K562 (cell line): ENCODE results near the gene MRI1. TPM values are rescaled to one million over a fixed set of nuclear protein-coding genes. Genes with fewer than 3 reads are reported as not detected.

ENCODE experiments used
- ATAC-seq: fragments of 200-7000 bp; cut with Tn5 transposase; 3 replicates; pipeline ENCODE4 v1.9.1; 2020; ENCODE audit warnings: moderate library complexity
- BruUV-seq: library from RNA; stranded (reverse); fragments of 400-500 nt; replicated peaks from 2 replicates; lab custom pipeline; 2021; lab: Mats Ljungman, UMichigan
- CTCF ChIA-PET: fragments of 300-600 bp; formaldehyde crosslinking; extraction: SDS; loops from one replicate; lab custom pipeline; 2021; ENCODE audit warnings: low intra/inter-chr PET ratio; lab: Yijun Ruan, JAX
- POLR2A ChIA-PET: fragments of 300-600, 350-650 bp; sonication (Branson Sonifier 250); formaldehyde crosslinking; extraction: SDS; loops from one replicate; lab custom pipeline; 2021; ENCODE audit warnings: antibody characterized with exemption, inconsistent platforms; lab: Yijun Ruan, JAX
- DNase-seq, 4 experiments: peaks; one replicate each; pipeline versions ENCODE4 v3.0.0 to v3.0.0-alpha.2; 2011 to 2018; ENCODE audit warnings: low spot score in 3 of 4, mixed read lengths in 3 of 4; ENCODE audit errors: extremely low read depth in 1 of 4
- FAIRE-seq: peaks from 2 replicates; lab custom pipeline; 2011; peaks lifted over from hg19 to GRCh38; lab: Jason Lieb, UNC
- H2AFZ ChIP-seq: 2 replicates; pipeline ENCODE4 v1.6.0; 2011; ENCODE audit warnings: low read depth, low read length, control low read depth, inconsistent platforms
- H3K27ac ChIP-seq: fragments of 200-600 bp; 3 replicates; pipeline ENCODE4 v1.8.0; 2011; ENCODE audit warnings: low read depth, mild to moderate bottlenecking, control low read depth, inconsistent platforms, low read length, moderate library complexity, mixed read lengths; ENCODE audit errors: extremely low read depth
- H3K27me3 ChIP-seq, 2 experiments: fragments of 300-600 bp in 1 of 2; 2 replicates in 1 of 2; 3 replicates in 1 of 2; pipeline versions ENCODE4 v1.6.0 to v1.8.0; 2011; ENCODE audit warnings: inconsistent platforms in 2 of 2, low read length in 2 of 2, mild to moderate bottlenecking in 1 of 2, mixed read lengths in 1 of 2, moderate library complexity in 1 of 2; ENCODE audit not compliant: control insufficient read depth in 2 of 2, insufficient read depth in 2 of 2
- H3K36me3 ChIP-seq: fragments of 300-600 bp; 3 replicates; pipeline ENCODE4 v1.8.0; 2011; ENCODE audit warnings: mild to moderate bottlenecking, low read length, inconsistent platforms; ENCODE audit not compliant: control insufficient read depth, insufficient read depth
- H3K4me1 ChIP-seq, 2 experiments: fragments of 200-600 bp in 1 of 2; replicated peaks in 1 of 2; 2 replicates in 1 of 2; 3 replicates in 1 of 2; pipeline versions ENCODE4 v1.5.1 to v1.8.0; 2011; ENCODE audit warnings: inconsistent platforms in 2 of 2, low read length in 2 of 2, mild to moderate bottlenecking in 1 of 2, mixed read lengths in 1 of 2, moderate library complexity in 1 of 2; ENCODE audit not compliant: control insufficient read depth in 2 of 2, insufficient read depth in 2 of 2
- H3K4me2 ChIP-seq: 2 replicates; pipeline ENCODE4 v1.6.1; 2011; ENCODE audit warnings: low read length, control low read depth, inconsistent platforms, mixed read lengths; ENCODE audit not compliant: insufficient read depth
- H3K4me3 ChIP-seq: fragments of 200-600 bp; sonication (generic), shearing (Covaris generic); 2 replicates; pipeline ENCODE4 v1.5.1; 2016; ENCODE audit warnings: control low read depth, inconsistent platforms
- H3K79me2 ChIP-seq: fragments of 200-600 bp; 3 replicates; pipeline ENCODE4 v1.8.0; 2011; ENCODE audit warnings: low read length, inconsistent platforms; ENCODE audit not compliant: control insufficient read depth, insufficient read depth
- H3K9ac ChIP-seq, 2 experiments: 2 replicates each; pipeline versions ENCODE4 v1.6.0 to v1.6.1; 2011; ENCODE audit warnings: low read depth in 2 of 2, low read length in 2 of 2, control low read depth in 1 of 2, inconsistent platforms in 1 of 2, mild to moderate bottlenecking in 1 of 2, mixed read lengths in 1 of 2; ENCODE audit not compliant: insufficient read depth in 1 of 2
- H3K9me1 ChIP-seq: one replicate; pipeline ENCODE4 v1.6.0; 2011; ENCODE audit warnings: inconsistent platforms, mild to moderate bottlenecking, low read length, moderate library complexity; ENCODE audit not compliant: control insufficient read depth, insufficient read depth
- H3K9me3 ChIP-seq: replicated peaks from 2 replicates; pipeline ENCODE4 v1.5.1; 2011; ENCODE audit warnings: low read depth, low read length, inconsistent platforms; ENCODE audit not compliant: control insufficient read depth, insufficient read depth
- H4K20me1 ChIP-seq: replicated peaks from 2 replicates; pipeline ENCODE4 v1.6.1; 2011; ENCODE audit warnings: low read length, inconsistent platforms, mixed read lengths; ENCODE audit not compliant: control insufficient read depth, insufficient read depth
- CEBPB ChIP-seq: fragments of 450-650 bp; IDR thresholded peaks from 2 replicates; pipeline ENCODE4 v1.6.1; 2016; ENCODE audit warnings: missing genetic modification characterization, missing compliant biosample characterization
- CEBPG ChIP-seq, 3 experiments: fragments of 200-800 bp in 1 of 3; sonication (Bioruptor generic) in 1 of 3; sonication (generic) in 1 of 3; formaldehyde crosslinking in 1 of 3; IDR thresholded peaks in 2 of 3; conservative IDR thresholded peaks in 1 of 3; 2 replicates each; pipeline versions ENCODE4 v1.6.1 to v1.8.0; 2016 to 2022; ENCODE audit warnings: missing compliant biosample characterization in 2 of 3, missing genetic modification characterization in 2 of 3, mild to moderate bottlenecking in 1 of 3, missing genetic modification reagents in 1 of 3
- ELF1 ChIP-seq: fragments of 200-800 bp; sonication (Bioruptor generic); IDR thresholded peaks from 2 replicates; pipeline ENCODE4 v1.6.1; 2016; ENCODE audit warnings: missing genetic modification characterization, missing compliant biosample characterization
- FOXJ3 ChIP-seq: sonication (generic); formaldehyde crosslinking; IDR thresholded peaks from 2 replicates; pipeline ENCODE4 v1.4.0; 2020; ENCODE audit warnings: mild to moderate bottlenecking, missing genetic modification reagents
- GATAD2A ChIP-seq: fragments of 450-650 bp; IDR thresholded peaks from 2 replicates; pipeline ENCODE4 v1.6.1; 2017
- LEF1 ChIP-seq: fragments of 450-650 bp; IDR thresholded peaks from 2 replicates; pipeline ENCODE4 v1.6.1; 2016; ENCODE audit warnings: mild to moderate bottlenecking
- NCOR1 ChIP-seq: fragments of 450-650 bp; IDR thresholded peaks from 2 replicates; pipeline ENCODE4 v1.6.1; 2016; ENCODE audit warnings: mild to moderate bottlenecking, moderate library complexity
- PCBP1 ChIP-seq: fragments of 200-400 bp; formaldehyde crosslinking; IDR thresholded peaks from 2 replicates; pipeline ENCODE4 v1.6.1; 2018; ENCODE audit warnings: mild to moderate bottlenecking, low read depth, low read length; ENCODE audit not compliant: poor library complexity, severe bottlenecking
- PCBP2 ChIP-seq: fragments of 200-400 bp; formaldehyde crosslinking; IDR thresholded peaks from 2 replicates; pipeline ENCODE4 v1.6.1; 2018; ENCODE audit warnings: low read length, low read depth, mild to moderate bottlenecking, moderate library complexity; ENCODE audit not compliant: poor library complexity, severe bottlenecking
- RCOR1 ChIP-seq, 2 experiments: IDR thresholded peaks; 2 replicates each; pipeline ENCODE4 v1.6.1; 2012; ENCODE audit warnings: low read depth in 2 of 2, low read length in 2 of 2, borderline replicate concordance in 1 of 2, improper control_type of control experiment in 1 of 2
- TRIM28 ChIP-seq: fragments of 450-650 bp; IDR thresholded peaks from 2 replicates; pipeline ENCODE4 v1.6.1; 2017
- YBX1 ChIP-seq: fragments of 450-650 bp; IDR thresholded peaks from 2 replicates; pipeline ENCODE4 v1.7.1; 2016; ENCODE audit warnings: mild to moderate bottlenecking
- ZKSCAN8 ChIP-seq: fragments of 200-800 bp; sonication (Bioruptor generic); IDR thresholded peaks from 2 replicates; pipeline ENCODE4 v1.6.1; 2016; ENCODE audit warnings: missing genetic modification characterization, missing compliant biosample characterization
- ZNF785 ChIP-seq: fragments of 250-450 bp; sonication (Bioruptor Pico); IDR thresholded peaks from 2 replicates; pipeline ENCODE4 v1.4.0; 2020; ENCODE audit warnings: mild to moderate bottlenecking
- WGBS: fragments of 100-300 bp; shearing (Covaris generic); methylation state at CpG from one replicate; pipeline ENCODE4 v1.1.6; 2016; ENCODE audit warnings: low coverage, mixed read lengths; ENCODE audit not compliant: insufficient coverage; ENCODE audit errors: missing lambda C conversion rate; 5-methylcytosine and 5-hydroxymethylcytosine counted together
- in situ Hi-C: fragments of 300-500 bp; cut with MboI; formaldehyde crosslinking; loops from 4 replicates; pipeline ENCODE4 v1.15.0; 2018; ENCODE audit warnings: inconsistent platforms, mixed read lengths
- intact Hi-C: fragments of 100-400 bp; cut with micrococcal nuclease; formaldehyde crosslinking; loops from 2 replicates; pipeline ENCODE4 v1.14.2; 2022
- polyA plus RNA-seq, 8 experiments: library from polyadenylated mRNA; depleted of rRNA in 4 of 8; stranded (reverse) in 5 of 8; unstranded in 3 of 8; fragments of >200 nt; fragmentation: Nextera tagmentation in 2 of 8; fragmentation: Illumina TruSeq in 1 of 8; extraction: Ambion mirVana in 2 of 8; extraction: Trizol in 1 of 8; gene quantifications; 2 replicates each; pipeline versions ENCODE4 v1.2.1 to v1.2.3, GENCODE V29; 2011 to 2014; ENCODE audit warnings: inconsistent platforms in 1 of 8, missing spikeins in 1 of 8
- total RNA-seq, 7 experiments: library from RNA; depleted of rRNA in 6 of 7; stranded (reverse); fragments of >200 nt in 6 of 7; fragmentation: Illumina TruSeq in 2 of 7; extraction: Trizol in 2 of 7; gene quantifications; 2 replicates each; pipeline versions ENCODE4 v1.2.1 to v1.2.3, GENCODE V29; 2011 to 2021; ENCODE audit warnings: low replicate concordance in 1 of 7
- TF ChIP-seq, protein P1 (sequence below): sonication (generic); formaldehyde crosslinking; IDR thresholded peaks from 2 replicates; pipeline ENCODE4 v1.8.0; 2022; ENCODE audit warnings: mild to moderate bottlenecking, missing genetic modification reagents
- TF ChIP-seq, protein P2 (sequence below): fragments of 250-450 bp; sonication (Bioruptor Pico); IDR thresholded peaks from 2 replicates; pipeline ENCODE4 v1.5.0; 2020; ENCODE audit warnings: mild to moderate bottlenecking, borderline replicate concordance

Gene MRI1
- total and polyA plus RNA-seq, 9 of the 15 experiments (the other 6 are each of a cell fraction or from before 2014, with no cell fraction given), result 5.5 to 57.4 (median 28.2) TPM

DNA sequence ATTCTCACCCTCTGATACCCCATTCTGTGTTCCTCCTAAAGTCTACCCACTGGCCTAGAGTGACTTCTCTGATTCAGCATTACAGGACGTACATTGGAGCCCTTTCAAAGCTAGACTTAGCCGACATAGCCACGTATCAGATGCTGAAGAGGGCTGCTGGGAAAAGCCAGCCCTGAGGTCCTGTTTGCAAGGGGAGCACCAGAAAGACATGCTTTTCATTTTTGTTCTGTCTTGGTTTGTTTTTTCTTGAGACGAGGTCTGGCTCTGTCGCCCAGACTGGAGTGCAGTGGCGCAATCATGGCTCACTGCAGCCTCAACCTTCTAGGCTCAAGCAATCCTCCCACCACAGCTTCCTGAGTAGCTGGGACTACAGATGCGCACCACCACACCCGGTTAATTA lies 24.7 kb downstream of the MRI1 start:
- no peak overlapping the region for H3K9ac ChIP-seq
- TF ChIP-seq PCBP2 (no peak), GATAD2A (no peak), NCOR1 (no peak), FOXJ3 (no peak), ZKSCAN8 (CRISPR knock-in tag) (no peak), TRIM28 (no peak), YBX1 (no peak), CEBPB (tag) (peak; percentile 86), CEBPG (CRISPR knock-in tag; IDR thresholded peaks at IDR 0.05) (no peak), CEBPG (tag; conservative IDR thresholded peaks at IDR 0.05 in 1 of 2, IDR thresholded peaks at IDR 0.05 in 1 of 2) (peak in 1 of 2 experiments; percentile 30; a peak in 1 of 4 replicates), ELF1 (tag) (no peak), PCBP1 (no peak), RCOR1 (IDR thresholded peaks at IDR 0.05; ENCODE audit: borderline replicate concordance in 1 of 2, low read depth in 2 of 2, low read length in 2 of 2) (no peak), ZNF785 (CRISPR knock-in tag) (no peak), LEF1 (no peak)
- TF ChIP-seq, protein P1, sequence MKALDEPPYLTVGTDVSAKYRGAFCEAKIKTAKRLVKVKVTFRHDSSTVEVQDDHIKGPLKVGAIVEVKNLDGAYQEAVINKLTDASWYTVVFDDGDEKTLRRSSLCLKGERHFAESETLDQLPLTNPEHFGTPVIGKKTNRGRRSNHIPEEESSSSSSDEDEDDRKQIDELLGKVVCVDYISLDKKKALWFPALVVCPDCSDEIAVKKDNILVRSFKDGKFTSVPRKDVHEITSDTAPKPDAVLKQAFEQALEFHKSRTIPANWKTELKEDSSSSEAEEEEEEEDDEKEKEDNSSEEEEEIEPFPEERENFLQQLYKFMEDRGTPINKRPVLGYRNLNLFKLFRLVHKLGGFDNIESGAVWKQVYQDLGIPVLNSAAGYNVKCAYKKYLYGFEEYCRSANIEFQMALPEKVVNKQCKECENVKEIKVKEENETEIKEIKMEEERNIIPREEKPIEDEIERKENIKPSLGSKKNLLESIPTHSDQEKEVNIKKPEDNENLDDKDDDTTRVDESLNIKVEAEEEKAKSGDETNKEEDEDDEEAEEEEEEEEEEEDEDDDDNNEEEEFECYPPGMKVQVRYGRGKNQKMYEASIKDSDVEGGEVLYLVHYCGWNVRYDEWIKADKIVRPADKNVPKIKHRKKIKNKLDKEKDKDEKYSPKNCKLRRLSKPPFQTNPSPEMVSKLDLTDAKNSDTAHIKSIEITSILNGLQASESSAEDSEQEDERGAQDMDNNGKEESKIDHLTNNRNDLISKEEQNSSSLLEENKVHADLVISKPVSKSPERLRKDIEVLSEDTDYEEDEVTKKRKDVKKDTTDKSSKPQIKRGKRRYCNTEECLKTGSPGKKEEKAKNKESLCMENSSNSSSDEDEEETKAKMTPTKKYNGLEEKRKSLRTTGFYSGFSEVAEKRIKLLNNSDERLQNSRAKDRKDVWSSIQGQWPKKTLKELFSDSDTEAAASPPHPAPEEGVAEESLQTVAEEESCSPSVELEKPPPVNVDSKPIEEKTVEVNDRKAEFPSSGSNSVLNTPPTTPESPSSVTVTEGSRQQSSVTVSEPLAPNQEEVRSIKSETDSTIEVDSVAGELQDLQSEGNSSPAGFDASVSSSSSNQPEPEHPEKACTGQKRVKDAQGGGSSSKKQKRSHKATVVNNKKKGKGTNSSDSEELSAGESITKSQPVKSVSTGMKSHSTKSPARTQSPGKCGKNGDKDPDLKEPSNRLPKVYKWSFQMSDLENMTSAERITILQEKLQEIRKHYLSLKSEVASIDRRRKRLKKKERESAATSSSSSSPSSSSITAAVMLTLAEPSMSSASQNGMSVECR (CRISPR knock-in tag), result no peak
- TF ChIP-seq, protein P2, sequence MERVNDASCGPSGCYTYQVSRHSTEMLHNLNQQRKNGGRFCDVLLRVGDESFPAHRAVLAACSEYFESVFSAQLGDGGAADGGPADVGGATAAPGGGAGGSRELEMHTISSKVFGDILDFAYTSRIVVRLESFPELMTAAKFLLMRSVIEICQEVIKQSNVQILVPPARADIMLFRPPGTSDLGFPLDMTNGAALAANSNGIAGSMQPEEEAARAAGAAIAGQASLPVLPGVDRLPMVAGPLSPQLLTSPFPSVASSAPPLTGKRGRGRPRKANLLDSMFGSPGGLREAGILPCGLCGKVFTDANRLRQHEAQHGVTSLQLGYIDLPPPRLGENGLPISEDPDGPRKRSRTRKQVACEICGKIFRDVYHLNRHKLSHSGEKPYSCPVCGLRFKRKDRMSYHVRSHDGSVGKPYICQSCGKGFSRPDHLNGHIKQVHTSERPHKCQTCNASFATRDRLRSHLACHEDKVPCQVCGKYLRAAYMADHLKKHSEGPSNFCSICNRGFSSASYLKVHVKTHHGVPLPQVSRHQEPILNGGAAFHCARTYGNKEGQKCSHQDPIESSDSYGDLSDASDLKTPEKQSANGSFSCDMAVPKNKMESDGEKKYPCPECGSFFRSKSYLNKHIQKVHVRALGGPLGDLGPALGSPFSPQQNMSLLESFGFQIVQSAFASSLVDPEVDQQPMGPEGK, result no peak
- POLR2A ChIA-PET, result interaction anchor here (0.5 to 2.1 kb wide), 2 partner anchors 10 to 61 kb away, joined by 3 to 11 read pairs; no protein-coding TSS in a partner anchor
- H4K20me1 ChIP-seq, result no peaks in the 10 kb centered on the region
- in situ Hi-C loops, result loop anchor here (5.0 kb wide), 1 partner anchor 73 kb away; no protein-coding TSS in a partner anchor
- no peaks in the 10 kb centered on the region for H3K27me3 ChIP-seq
- H3K36me3 ChIP-seq, result no peaks in the 10 kb centered on the region
- H3K27ac ChIP-seq, result no peak overlapping the region
- FAIRE-seq, result no peak
- BruUV-seq, result no TSS peak
- peaks cover 4 to 18% of the 10 kb centered on the region in 2 experiments for H3K4me1 ChIP-seq
- CTCF ChIA-PET, result no interaction called here
- no peak for ATAC-seq
- H3K79me2 ChIP-seq, result no peaks in the 10 kb centered on the region
- intact Hi-C loops, result no loop called here
- H3K9me1 ChIP-seq, result no peaks in the 10 kb centered on the region
- H2AFZ ChIP-seq, result peak overlapping the region; percentile 52
- no peaks in the 10 kb centered on the region for H3K9me3 ChIP-seq
- DNase-seq, result no peak
- 29% methylated on average over 6 of the region's 8 CpGs for WGBS
- H3K4me2 ChIP-seq, result no peak overlapping the region
- no peak overlapping the region for H3K4me3 ChIP-seq
